ENCODE results near the gene FAM50A.

GRCh38 chrX:154458954-154459778 is 15.2 kb downstream of the FAM50A start:
- TF ChIP-seq, protein P1, sequence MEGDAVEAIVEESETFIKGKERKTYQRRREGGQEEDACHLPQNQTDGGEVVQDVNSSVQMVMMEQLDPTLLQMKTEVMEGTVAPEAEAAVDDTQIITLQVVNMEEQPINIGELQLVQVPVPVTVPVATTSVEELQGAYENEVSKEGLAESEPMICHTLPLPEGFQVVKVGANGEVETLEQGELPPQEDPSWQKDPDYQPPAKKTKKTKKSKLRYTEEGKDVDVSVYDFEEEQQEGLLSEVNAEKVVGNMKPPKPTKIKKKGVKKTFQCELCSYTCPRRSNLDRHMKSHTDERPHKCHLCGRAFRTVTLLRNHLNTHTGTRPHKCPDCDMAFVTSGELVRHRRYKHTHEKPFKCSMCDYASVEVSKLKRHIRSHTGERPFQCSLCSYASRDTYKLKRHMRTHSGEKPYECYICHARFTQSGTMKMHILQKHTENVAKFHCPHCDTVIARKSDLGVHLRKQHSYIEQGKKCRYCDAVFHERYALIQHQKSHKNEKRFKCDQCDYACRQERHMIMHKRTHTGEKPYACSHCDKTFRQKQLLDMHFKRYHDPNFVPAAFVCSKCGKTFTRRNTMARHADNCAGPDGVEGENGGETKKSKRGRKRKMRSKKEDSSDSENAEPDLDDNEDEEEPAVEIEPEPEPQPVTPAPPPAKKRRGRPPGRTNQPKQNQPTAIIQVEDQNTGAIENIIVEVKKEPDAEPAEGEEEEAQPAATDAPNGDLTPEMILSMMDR (conservative IDR thresholded peaks at IDR 0.05; ENCODE audit: low read depth, low read length) = no peak
- TF ChIP-seq EZH2phosphoT487 (IDR thresholded peaks at IDR 0.05; ENCODE audit: borderline replicate concordance, low read length) (no peak), EZH2 (IDR thresholded peaks at IDR 0.05; ENCODE audit: low read length, unreplicated experiment) (no peak)

All from PC-3 (cell line).